ENCODE measurements around the gene ABCA3. TPM values are rescaled to one million over a fixed set of nuclear protein-coding genes. Genes with fewer than 3 reads are reported as not detected.

ABCA3 gene
- total and polyA plus RNA-seq, 2 experiments from 2014 or later, result 3.0 to 4.1 TPM

DNA sequence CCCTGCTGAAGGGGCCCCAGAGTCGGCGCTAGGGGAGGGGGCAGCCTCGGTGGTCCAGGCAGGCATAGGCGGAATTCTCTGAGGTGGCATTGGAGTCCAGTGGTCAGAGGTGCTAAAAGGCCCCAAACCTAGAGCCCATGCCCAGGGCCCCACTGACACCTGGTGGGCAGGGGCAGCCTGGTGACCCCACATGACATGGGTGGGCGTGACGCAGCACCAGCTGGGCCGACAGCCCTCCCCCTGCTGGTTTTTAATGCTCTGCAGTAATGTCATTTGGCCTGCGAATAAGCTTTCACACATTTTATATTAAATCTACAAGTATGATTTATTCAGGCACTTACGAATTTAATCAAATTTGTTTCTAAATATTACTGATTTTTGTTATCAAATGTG is 70.5 kb downstream of the ABCA3 start (continued):
- TF ChIP-seq, protein P1, sequence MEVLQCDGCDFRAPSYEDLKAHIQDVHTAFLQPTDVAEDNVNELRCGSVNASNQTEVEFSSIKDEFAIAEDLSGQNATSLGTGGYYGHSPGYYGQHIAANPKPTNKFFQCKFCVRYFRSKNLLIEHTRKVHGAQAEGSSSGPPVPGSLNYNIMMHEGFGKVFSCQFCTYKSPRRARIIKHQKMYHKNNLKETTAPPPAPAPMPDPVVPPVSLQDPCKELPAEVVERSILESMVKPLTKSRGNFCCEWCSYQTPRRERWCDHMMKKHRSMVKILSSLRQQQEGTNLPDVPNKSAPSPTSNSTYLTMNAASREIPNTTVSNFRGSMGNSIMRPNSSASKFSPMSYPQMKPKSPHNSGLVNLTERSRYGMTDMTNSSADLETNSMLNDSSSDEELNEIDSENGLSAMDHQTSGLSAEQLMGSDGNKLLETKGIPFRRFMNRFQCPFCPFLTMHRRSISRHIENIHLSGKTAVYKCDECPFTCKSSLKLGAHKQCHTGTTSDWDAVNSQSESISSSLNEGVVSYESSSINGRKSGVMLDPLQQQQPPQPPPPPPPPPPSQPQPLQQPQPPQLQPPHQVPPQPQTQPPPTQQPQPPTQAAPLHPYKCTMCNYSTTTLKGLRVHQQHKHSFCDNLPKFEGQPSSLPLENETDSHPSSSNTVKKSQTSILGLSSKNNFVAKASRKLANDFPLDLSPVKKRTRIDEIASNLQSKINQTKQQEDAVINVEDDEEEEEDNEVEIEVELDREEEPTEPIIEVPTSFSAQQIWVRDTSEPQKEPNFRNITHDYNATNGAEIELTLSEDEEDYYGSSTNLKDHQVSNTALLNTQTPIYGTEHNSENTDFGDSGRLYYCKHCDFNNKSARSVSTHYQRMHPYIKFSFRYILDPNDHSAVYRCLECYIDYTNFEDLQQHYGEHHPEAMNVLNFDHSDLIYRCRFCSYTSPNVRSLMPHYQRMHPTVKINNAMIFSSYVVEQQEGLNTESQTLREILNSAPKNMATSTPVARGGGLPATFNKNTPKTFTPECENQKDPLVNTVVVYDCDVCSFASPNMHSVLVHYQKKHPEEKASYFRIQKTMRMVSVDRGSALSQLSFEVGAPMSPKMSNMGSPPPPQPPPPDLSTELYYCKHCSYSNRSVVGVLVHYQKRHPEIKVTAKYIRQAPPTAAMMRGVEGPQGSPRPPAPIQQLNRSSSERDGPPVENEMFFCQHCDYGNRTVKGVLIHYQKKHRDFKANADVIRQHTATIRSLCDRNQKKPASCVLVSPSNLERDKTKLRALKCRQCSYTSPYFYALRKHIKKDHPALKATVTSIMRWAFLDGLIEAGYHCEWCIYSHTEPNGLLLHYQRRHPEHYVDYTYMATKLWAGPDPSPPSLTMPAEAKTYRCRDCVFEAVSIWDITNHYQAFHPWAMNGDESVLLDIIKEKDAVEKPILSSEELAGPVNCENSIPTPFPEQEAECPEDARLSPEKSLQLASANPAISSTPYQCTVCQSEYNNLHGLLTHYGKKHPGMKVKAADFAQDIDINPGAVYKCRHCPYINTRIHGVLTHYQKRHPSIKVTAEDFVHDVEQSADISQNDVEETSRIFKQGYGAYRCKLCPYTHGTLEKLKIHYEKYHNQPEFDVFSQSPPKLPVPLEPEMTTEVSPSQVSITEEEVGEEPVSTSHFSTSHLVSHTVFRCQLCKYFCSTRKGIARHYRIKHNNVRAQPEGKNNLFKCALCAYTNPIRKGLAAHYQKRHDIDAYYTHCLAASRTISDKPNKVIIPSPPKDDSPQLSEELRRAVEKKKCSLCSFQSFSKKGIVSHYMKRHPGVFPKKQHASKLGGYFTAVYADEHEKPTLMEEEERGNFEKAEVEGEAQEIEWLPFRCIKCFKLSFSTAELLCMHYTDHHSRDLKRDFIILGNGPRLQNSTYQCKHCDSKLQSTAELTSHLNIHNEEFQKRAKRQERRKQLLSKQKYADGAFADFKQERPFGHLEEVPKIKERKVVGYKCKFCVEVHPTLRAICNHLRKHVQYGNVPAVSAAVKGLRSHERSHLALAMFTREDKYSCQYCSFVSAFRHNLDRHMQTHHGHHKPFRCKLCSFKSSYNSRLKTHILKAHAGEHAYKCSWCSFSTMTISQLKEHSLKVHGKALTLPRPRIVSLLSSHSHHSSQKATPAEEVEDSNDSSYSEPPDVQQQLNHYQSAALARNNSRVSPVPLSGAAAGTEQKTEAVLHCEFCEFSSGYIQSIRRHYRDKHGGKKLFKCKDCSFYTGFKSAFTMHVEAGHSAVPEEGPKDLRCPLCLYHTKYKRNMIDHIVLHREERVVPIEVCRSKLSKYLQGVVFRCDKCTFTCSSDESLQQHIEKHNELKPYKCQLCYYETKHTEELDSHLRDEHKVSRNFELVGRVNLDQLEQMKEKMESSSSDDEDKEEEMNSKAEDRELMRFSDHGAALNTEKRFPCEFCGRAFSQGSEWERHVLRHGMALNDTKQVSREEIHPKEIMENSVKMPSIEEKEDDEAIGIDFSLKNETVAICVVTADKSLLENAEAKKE (CRISPR knock-in tag; IDR thresholded peaks at IDR 0.05), result no peak
- TF ChIP-seq JUNB (IDR thresholded peaks at IDR 0.05; ENCODE audit: unreplicated experiment) (no peak), ZNF114 (CRISPR knock-in tag; IDR thresholded peaks at IDR 0.05) (no peak), CREB1 (CRISPR knock-in tag; IDR thresholded peaks at IDR 0.05; ENCODE audit: low read depth) (no peak), EZH2 (IDR thresholded peaks at IDR 0.05; ENCODE audit: low read depth, unreplicated experiment) (no peak)
- TF ChIP-seq, protein P2, sequence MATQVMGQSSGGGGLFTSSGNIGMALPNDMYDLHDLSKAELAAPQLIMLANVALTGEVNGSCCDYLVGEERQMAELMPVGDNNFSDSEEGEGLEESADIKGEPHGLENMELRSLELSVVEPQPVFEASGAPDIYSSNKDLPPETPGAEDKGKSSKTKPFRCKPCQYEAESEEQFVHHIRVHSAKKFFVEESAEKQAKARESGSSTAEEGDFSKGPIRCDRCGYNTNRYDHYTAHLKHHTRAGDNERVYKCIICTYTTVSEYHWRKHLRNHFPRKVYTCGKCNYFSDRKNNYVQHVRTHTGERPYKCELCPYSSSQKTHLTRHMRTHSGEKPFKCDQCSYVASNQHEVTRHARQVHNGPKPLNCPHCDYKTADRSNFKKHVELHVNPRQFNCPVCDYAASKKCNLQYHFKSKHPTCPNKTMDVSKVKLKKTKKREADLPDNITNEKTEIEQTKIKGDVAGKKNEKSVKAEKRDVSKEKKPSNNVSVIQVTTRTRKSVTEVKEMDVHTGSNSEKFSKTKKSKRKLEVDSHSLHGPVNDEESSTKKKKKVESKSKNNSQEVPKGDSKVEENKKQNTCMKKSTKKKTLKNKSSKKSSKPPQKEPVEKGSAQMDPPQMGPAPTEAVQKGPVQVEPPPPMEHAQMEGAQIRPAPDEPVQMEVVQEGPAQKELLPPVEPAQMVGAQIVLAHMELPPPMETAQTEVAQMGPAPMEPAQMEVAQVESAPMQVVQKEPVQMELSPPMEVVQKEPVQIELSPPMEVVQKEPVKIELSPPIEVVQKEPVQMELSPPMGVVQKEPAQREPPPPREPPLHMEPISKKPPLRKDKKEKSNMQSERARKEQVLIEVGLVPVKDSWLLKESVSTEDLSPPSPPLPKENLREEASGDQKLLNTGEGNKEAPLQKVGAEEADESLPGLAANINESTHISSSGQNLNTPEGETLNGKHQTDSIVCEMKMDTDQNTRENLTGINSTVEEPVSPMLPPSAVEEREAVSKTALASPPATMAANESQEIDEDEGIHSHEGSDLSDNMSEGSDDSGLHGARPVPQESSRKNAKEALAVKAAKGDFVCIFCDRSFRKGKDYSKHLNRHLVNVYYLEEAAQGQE (IDR thresholded peaks at IDR 0.05; ENCODE audit: unreplicated experiment), result no peak
- TF ChIP-seq, protein P3, sequence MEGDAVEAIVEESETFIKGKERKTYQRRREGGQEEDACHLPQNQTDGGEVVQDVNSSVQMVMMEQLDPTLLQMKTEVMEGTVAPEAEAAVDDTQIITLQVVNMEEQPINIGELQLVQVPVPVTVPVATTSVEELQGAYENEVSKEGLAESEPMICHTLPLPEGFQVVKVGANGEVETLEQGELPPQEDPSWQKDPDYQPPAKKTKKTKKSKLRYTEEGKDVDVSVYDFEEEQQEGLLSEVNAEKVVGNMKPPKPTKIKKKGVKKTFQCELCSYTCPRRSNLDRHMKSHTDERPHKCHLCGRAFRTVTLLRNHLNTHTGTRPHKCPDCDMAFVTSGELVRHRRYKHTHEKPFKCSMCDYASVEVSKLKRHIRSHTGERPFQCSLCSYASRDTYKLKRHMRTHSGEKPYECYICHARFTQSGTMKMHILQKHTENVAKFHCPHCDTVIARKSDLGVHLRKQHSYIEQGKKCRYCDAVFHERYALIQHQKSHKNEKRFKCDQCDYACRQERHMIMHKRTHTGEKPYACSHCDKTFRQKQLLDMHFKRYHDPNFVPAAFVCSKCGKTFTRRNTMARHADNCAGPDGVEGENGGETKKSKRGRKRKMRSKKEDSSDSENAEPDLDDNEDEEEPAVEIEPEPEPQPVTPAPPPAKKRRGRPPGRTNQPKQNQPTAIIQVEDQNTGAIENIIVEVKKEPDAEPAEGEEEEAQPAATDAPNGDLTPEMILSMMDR (conservative IDR thresholded peaks at IDR 0.05; ENCODE audit: low read depth in 2 of 2), result no peak
